ENCODE data around the gene SPINDOC.

- TF ChIP-seq CTCF (conservative IDR thresholded peaks at IDR 0.05; ENCODE audit: low read depth, low read length) (no peak), EZH2 (IDR thresholded peaks at IDR 0.05; ENCODE audit: borderline replicate concordance, low read depth, low read length, poor library complexity, severe bottlenecking) (no peak)
These were observed 18.1 kb downstream of the SPINDOC start for GRCh38 chr11:63831326-63831725.
